Measurements from ENCODE around the gene ARNT2. TPM values are rescaled to one million over a fixed set of nuclear protein-coding genes. Genes with fewer than 3 reads are reported as not detected.

Gene ARNT2
- polyA plus RNA-seq, 4 donors: 54.3 to 67.1 (median 59.2) TPM

DNA sequence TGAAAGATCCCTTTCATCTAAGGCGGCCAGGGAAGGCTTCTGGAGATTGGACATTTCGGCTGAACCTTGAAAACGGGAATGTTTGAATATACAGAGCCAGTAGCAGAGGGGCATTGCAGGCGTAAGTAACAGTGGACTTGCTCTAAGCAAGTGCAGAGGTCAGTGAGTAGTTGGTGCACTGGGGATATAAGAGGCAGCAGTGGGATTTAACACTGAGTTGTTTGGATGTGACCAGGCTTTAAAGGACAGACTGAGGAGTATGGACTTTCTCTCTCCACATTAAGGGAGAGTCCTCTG, 1.3 kb downstream of the ARNT2 start:
- no peak for DNase-seq (ENCODE audit: low read depth in 4 of 4, low spot score in 2 of 4)

DNA sequence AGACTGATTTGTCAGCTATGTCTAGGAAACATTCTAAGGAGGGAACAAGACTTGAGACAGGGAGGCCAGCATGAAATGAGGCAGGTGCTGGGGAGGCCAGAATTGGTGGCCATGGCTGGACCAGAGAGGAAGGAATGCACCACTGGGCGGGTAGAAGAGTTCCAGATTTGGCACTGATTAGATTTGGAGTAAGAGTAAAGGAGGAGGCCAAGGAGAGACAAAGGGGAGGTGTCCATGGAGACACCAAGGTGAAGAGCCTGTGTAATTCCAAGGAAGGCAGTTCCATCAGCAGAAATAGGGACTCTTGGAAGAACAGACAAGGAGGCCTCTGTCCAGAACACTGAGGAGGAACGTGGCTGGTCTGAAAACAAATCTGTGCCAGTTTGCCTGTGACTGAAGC, 1.8 kb downstream of the ARNT2 start:
- DNase-seq (ENCODE audit: low read depth in 4 of 4, low spot score in 2 of 4): no peak

DNA sequence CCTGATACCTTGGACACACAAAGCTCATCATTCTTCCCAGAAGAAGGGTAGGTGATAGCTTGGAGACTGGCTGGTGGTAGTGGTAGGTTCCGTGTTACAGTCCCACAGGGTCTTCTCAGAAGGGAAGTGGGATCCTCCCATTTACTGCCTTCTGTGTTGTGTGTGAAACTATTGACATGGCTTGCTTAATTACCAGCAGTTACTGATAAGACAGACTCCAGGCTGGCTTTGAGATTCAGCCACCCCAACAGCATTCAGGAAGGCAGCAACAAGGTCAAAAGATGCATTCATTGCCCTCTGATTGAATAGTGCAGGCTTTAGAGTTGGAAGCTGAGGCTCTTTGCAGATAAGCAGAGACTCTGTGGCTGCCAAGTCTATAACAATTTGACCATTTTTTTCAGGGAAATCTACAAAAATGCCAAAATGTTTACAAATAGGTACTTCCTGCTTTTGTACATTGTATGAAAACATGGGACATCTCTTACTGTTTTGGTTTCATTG, 7.7 kb downstream of the ARNT2 start:
- no peak for DNase-seq (ENCODE audit: low read depth in 4 of 4, low spot score in 2 of 4)

DNA sequence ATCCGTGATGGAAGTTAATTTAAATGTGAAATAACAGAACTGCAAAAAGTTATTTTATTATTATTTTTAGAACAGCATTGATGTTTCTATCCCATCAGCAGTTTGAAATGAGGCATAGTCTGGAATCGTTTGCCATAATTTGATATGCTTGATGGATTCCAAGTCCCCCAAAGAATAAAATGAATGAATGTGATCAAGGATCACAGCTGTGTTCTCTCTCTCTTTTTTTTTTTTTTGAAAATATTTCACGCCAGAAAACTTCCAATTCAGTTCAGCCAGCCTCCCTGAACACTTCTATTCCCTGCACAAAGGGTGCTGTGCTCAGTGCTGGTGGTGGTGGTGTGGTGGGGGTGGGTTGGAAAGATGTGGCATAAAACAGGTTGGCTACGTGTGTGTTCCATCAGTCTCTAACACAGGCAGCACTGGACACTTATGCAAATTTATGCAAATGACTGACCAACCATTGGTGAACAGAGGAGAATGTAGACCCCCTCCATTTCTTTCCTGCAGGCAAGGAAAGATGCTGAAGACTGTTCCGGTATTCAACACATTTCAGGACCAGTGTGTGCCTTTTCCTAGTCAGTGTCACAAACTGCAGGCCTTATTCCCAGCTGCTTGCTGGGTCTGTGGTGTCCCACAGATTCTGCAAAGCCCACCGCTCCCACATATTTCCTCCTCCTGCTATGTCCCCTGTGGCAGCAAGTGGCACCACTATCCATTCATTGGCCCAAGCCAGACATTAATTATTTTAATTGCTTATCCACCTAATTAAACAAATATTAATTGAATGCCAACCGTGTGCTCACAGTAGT, 10.6 kb downstream of the ARNT2 start:
- no peak for DNase-seq (ENCODE audit: low read depth in 4 of 4, low spot score in 2 of 4)

DNA sequence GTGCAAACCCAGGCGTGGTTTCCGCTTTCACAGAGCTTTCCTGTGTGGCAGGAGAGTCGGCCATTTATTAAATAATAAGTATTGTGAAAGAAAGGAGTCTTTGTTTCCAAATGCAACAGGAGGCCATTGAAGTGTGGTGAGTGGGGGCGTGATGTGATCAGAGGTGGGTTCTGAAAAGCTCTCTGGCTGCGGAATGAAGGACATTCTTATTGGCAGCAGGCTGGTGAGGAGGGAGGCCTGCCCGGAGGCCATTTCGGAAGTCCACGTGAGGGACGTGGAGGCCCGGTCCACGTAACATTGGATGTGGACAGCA, 11.1 kb downstream of the ARNT2 start:
- no peak for DNase-seq (ENCODE audit: low read depth in 4 of 4, low spot score in 2 of 4)

DNA sequence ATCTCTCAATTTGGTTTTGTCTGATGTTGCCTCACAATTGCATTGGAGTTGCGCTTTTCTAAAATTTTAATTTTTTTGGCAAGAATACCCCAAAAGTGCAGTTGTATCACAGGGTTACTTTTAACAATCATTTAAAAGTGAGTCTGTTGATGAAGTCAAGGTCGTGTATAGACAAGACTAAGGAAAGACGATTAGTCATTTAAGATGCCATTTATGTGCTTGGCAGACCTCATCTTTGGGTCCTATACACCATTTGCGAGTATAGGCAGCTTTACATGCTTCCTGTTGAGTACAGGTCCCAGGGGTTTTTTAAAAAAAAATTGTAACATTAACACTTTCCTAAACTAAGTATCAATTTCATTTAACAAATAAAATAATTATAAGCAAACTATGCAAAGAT, 12.5 kb downstream of the ARNT2 start:
- DNase-seq (ENCODE audit: low read depth in 4 of 4, low spot score in 2 of 4): no peak

DNA sequence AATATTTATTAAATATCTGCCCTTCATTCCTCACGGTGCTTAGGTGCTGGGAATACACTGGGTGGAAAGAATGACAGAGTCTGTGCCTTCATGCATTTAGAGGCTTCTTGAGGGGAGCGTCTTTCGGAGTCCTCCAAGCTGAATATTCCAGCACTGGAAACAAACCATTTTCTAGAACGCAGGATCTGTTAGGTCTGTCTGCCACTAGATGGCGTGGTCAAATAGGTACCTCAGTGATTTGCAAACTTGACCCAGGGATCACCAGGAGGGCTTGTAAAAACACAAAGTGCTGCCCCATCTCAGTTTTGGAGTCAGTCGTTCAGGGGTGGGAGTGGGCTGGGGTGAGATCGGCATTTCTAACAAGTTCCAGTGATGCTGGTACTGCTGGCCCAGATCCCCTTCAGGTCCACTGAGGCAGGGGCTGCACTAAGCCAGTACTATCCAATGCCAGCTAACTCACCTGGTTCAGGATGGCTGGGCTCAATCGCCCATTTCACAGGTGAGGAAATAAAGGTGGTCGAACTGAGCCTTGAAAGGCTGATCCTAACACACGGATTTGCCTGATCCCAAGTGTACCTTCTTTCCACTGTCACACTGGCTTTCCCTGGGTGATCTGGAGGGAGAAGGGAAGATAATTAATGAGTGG, 14.8 kb downstream of the ARNT2 start:
- no peak for DNase-seq (ENCODE audit: low read depth in 4 of 4, low spot score in 2 of 4)

DNA sequence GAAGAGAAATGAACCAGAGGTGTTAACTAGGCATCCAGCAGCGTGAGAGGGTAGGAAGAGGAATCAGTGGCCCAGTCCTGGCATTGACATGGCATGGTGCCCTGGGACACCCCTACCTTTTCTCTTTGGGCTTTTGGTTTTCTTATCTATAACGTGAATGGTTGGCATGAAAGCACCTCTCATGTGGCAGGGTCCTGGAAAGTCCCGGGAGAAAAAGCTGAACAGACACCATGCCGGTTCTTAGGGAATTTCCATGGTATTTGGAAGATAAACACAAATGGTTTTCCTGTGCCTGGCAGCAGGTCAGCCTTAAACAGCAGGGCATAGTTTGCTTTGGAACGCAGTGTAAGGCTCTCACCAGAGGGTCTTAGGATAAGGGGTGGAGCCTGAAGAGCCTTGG, 15.4 kb downstream of the ARNT2 start:
- no peak for DNase-seq (ENCODE audit: low read depth in 4 of 4, low spot score in 2 of 4)

DNA sequence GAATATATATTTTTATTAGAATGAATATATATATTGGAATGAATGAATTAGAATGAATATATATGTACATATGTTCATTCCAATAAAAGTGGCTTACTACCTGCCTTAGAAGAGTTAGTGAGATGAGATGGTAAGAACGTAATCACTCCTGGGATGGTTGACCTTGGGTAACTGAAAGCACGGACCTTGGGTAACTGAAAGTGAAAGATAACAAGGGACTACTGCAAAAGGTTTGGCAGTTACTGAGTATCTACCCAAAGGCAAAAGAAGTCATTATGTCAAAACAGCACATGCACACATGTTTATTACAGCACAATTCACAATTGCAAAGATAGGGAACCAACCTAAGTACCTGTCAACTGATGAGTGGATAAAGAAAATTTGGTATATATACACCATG, 16.5 kb downstream of the ARNT2 start:
- no peak for DNase-seq (ENCODE audit: low read depth in 4 of 4, low spot score in 2 of 4)

DNA sequence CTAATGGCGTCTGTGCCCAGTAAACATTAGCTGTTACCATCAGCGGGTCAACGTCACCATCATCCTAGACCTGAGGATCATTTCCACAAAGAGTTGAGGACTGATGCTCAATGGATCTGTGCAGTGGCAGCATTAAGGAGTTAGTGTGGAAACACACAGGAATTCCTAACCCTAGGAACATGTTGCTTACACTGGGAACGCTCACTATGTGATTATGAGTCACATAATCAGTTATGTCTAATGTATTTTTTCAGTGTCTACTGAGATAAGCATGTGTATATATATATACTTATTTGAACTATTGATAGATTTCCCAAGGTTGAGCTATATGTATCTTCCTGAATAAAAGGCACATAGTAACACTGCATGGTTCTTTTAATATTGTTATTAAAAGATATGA, 19.0 kb downstream of the ARNT2 start:
- DNase-seq (ENCODE audit: low read depth in 4 of 4, low spot score in 2 of 4): no peak

DNA sequence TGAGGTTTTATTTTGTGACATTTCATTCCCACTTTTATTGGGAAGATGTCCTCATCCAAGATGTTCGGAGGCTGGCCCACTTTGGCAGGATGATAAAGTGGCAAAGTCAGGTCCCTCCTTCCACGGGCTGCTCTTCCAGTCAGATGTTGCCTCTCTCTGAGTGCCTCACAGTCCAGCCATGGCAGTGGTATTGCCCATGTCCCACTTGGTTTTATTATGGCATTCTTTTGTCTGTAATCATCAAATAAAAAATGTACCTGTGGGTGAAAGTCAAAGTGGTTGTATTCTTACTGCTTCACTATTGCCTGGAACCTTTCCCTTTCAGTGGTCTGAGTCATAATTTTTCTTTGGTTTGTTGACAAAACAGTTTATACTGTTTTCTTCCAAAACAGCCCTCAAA, 20.2 kb downstream of the ARNT2 start:
- DNase-seq (ENCODE audit: low read depth in 4 of 4, low spot score in 2 of 4): no peak

DNA sequence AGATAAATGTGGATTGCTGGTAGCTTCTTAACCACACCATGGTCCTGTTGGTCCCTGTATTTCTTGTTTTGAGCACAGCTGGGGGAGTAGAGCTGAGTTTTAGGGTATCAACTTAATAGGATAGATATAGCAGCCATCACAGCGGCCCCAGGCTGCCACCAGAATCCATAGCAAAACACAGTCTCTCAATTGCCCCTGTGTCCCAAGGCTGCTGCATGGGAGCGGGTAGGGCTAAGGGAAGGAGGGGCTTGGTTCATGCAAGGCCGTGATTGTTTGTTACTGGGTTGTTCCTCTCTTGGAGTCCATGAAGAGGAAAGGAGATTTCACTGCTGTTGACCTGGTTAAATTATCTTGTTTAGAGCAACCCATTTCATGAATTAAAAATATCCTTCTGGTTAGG, 22.1 kb downstream of the ARNT2 start:
- DNase-seq (ENCODE audit: low read depth in 4 of 4, low spot score in 2 of 4): no peak

DNA sequence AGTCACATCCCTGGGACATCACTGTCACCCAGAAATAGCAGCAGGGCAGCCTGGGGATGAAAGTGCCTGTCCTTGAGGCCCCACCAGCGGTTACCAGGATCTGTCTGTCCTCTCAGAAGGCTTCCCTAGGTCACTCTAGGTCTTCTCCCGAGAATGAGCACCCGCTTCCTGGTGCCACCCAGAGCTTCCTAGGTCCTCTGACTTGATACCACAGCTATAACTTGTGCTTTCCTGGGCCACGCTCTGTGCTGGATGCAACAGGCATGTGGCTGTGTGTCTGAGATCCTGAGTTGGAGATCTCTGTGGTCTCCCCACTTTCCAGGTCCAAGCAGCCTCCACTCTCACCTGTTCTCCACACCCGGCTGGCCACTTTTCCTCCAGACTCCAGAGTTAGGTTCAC, 25.8 kb downstream of the ARNT2 start:
- no peak for DNase-seq (ENCODE audit: low read depth in 4 of 4, low spot score in 2 of 4)

DNA sequence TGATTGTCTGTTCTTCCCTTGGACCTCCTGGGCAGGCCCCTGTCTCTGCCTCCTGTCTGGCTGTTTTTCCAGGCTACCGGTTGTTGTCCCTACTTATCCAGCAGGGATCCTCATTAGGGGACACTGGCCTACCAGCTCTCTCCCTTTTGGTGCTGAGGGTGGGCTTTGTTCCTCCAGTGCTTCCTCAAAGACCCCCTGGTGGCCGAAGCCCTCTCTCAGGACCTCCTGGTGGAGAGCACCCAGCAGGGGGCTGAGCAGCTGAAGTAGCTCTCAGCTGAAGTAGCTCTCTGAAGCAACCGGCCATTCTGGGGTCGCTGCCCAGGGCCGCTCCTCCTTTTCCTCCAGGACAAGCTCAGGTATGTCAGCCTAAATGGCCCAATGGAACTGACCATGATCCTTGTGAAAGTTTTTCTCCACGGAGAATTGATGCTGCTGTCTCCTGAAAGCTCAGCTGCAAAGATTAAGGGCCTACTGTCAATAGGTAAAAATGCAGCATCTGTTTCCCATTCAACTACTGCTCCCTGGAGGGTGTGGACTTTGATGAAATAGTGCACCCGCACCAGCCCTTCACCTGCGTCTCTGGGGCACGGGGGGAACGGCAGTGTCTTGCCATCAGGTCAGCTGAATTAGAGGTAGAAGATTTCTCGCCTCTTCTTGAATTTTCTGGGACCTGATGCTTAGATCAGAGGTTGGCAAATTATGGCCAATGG, 27.6 kb downstream of the ARNT2 start:
- no peak for DNase-seq (ENCODE audit: low read depth in 4 of 4, low spot score in 2 of 4)

DNA sequence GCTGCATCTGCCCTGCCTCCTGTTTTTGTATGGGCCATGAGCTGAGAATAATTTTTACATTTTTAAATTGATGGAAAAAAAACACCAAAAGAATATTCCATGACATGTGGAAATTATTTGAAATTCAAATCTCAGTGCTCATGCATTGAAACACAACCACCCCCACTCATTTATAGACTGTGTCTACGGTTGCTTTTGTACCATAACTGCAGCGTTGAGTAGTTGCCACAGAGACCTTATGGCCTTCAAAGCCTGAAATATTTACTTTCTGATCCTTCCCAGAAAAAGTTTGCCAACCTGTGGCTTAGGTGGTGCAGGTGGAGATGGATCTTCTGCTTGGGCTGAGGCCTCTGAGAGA, 28.1 kb downstream of the ARNT2 start:
- DNase-seq (ENCODE audit: low read depth in 4 of 4, low spot score in 2 of 4): no peak

DNA sequence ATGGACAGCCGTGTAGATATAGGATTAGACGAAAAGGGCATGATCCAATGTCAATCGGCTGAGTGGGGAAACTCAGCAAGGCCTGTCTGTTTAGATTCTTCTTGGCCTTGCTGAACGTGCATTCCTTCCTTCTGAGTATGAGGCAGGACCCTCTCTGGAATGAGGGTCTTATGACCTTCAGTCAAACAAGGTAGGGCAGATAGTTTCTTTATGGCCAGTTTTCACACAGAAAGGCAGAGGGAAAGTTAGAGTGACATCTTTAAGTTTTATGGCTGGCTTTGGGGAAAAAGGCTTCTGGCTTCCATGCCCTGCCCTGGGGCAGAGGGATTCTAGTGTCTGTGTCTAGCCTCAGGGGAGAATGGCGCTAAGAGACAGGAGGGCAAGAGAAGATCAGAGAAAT, 29.7 kb downstream of the ARNT2 start:
- DNase-seq (ENCODE audit: low read depth in 4 of 4, low spot score in 2 of 4): no peak

DNA sequence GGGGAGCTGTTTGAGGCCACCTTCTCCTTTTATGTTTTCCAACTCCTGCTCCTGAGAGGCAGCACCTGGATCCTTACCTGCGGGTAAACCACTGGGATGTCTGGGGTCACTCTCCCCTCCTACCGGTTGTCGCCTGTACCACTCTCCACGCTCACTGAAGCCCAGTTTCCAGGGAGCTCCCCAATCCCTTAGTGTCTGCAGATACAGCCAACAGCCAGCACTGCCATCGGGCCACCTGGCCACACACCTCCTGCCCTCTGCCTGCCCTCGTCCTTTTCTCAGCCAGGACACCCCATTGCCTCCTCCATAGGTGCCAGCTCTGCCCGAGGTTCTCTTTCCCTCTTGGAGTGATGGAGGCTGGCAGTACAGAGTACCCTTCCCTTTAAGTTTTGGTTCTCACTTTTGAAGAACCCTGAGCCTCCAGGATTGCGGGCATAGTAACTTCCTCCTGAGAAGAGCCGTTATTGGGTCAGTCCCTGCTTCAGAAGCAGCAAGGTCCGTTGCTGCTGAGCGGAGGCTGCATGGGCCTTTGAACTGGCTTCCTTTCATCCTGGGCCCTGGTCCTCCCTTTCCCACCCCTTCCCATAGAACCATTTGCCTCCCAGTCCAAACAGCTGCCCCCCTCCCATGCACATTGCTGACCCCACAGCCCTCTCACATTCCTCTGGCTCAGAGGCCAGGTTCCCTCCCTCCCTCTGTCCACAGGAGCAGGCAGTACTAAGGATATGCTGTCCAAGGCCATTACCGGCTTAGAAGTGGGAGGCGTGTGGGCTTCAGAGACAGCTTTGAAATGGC, 30.9 kb downstream of the ARNT2 start:
- DNase-seq (ENCODE audit: low read depth in 4 of 4, low spot score in 2 of 4): no peak

DNA sequence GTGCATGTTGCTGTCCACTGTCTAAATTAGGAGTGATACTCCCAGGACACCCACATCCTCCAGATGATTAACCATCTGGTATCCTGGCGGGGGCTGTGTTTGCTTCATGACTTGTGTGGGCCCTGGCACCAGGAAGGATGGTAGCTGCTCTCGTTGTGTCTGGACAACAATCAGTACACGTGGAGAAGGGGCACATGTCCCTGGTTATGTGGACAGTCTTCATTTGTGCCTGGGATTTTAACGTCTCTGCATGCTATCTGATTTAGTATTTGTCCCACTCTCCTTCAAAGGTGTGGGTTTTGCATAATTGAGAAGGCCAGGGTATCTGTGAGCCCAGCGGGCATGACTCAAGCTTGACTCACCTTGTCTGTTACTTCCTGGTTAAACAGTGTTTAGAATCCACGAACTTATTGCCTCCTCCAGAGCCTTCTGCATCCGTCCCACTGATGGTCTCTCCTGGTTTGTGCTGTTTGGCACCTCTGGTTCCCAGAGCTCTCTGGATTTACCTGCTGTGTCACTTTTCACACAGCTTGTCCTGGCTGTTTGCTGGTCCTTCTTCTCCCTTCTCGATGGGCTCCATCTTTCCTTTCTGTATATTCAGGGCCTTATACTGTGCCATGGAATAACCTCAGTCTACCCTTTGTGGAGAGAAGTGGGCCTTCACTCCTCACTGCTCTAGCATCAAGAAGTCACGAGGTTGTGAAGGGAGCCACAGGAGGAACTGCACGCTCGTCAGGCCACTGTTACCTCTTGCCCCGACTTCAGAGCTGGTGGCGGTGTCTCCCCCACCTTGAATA, 32.5 kb downstream of the ARNT2 start:
- DNase-seq (ENCODE audit: low read depth in 4 of 4, low spot score in 2 of 4): no peak

DNA sequence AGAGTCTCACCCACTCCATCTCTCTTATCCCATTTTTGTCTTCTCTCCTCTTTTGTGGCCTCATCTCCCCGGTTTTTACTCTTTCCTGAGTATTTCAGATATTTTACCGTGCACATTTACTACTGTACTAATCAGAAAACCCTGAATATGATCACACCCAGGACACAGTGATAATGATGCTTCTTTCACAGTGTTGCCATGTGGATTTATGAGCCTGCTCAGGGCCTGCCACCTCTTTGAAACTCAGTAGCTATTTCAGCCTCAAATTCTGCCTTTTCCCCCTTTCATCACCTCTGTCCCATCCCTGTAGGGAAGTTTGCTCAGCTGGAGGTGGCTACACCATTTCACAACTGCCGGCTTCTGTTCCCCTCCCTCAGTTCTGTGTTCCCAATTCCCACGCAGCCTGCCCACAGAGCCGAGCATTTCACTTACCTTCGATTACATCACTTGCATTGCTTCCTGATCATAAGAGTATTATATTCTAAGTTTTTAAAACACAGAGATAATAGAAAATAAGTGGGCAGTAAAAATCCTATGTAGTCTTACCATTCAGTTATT, 33.2 kb downstream of the ARNT2 start:
- DNase-seq (ENCODE audit: low read depth in 4 of 4, low spot score in 2 of 4): no peak

DNA sequence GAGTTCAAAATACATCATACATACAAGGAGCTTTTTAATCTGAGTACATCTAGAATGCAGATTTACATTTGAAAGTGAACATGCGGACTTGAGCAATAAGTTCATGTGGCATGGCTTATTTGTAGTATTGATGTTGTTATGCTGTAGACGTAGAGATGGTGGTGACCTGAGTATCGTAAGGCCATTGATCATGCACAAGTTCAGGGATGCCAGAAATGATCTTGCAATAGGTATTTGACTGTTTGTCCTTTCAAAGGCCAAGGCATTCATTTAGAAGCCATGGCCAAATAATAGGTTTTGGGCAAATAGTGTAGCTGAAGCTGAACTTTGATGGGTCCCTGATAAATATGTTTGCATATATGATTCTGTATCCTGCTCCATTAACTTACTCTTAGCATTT, 35.0 kb downstream of the ARNT2 start:
- no peak for DNase-seq (ENCODE audit: low read depth in 4 of 4, low spot score in 2 of 4)
